GM23248 (cell line): ENCODE measurements around the gene ARHGAP44.

Experiments
- EZH2 ChIP-seq: fragments of 200-600 bp; sonication (generic); IDR thresholded peaks from 2 replicates; pipeline ENCODE4 v1.6.1; 2018; ENCODE audit warnings: antibody characterized with exemption, mild to moderate bottlenecking; ENCODE audit not compliant: insufficient read depth, poor library complexity, severe bottlenecking
- EZH2phosphoT487 ChIP-seq: fragments of 200-600 bp; sonication (generic); IDR thresholded peaks from 2 replicates; pipeline ENCODE4 v1.6.1; 2018; ENCODE audit warnings: antibody characterized with exemption, moderate library complexity, mild to moderate bottlenecking, low read depth; ENCODE audit not compliant: insufficient read depth

DNA sequence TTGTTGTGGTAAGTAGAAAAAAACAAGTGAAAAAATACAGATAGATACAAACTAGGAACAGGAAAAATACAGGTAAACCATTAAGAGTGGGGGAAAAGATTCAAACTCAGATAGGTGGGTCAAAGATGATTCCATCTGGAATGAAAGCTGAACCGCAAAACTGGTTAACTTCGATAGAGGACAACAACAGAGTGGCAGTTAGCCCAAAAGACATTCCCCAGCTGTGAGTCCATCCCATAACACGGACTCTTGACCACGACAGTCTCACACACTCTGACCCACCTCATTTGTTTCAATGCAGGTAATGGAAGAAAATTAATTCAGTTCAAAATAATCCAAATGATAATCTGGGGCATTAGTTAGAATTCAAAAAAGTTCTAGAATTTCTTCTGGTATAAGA, 215.0 kb downstream of the ARHGAP44 start:
- TF ChIP-seq EZH2phosphoT487 = no peak
- no peak for TF ChIP-seq EZH2
